Activated CD4-positive, alpha-beta memory T cell treated with anti-CD3 and anti-CD28 coated beads, Interleukin-2, amount 10 ng/mL, durations not matched to agents 7 days and 5 days (primary cell): ENCODE measurements around the gene ETS2. TPM values are rescaled to one million over a fixed set of nuclear protein-coding genes. Genes with fewer than 3 reads are reported as not detected.

Source experiments
- CTCF ChIA-PET: fragments of 350-600 bp; sonication (Branson Sonifier 250); formaldehyde crosslinking; loops from one replicate; lab custom pipeline; 2021; ENCODE audit warnings: antibody characterized with exemption, inconsistent platforms; lab: Charles Lee
- POLR2A ChIA-PET: fragments of 350-600 bp; sonication (Branson Sonifier 250); formaldehyde crosslinking; loops from one replicate; lab custom pipeline; 2021; ENCODE audit warnings: antibody characterized with exemption; lab: Charles Lee
- DNase-seq: peaks from one replicate; pipeline ENCODE4 v3.0.0-alpha.2; 2020
- H3K27ac Mint-ChIP-seq: one replicate; pipeline ENCODE4 v1.8.0; 2021; ENCODE audit warnings: mild to moderate bottlenecking, mixed read lengths
- H3K27me3 Mint-ChIP-seq: one replicate; pipeline ENCODE4 v1.8.0; 2021; ENCODE audit warnings: mixed read lengths
- H3K36me3 Mint-ChIP-seq: one replicate; pipeline ENCODE4 v1.8.0; 2021; ENCODE audit warnings: low read depth, mixed read lengths
- H3K4me1 Mint-ChIP-seq: one replicate; pipeline ENCODE4 v1.8.0; 2021; ENCODE audit warnings: mixed read lengths
- H3K4me3 Mint-ChIP-seq: one replicate; pipeline ENCODE4 v1.8.0; 2021; ENCODE audit warnings: mild to moderate bottlenecking, mixed read lengths
- H3K9me3 Mint-ChIP-seq: one replicate; pipeline ENCODE4 v1.8.0; 2021; ENCODE audit warnings: mixed read lengths
- total RNA-seq, 2 experiments: library from RNA; stranded (reverse); gene quantifications; one replicate each; pipeline ENCODE4 v1.2.3, GENCODE V29; 2021

The ETS2 gene
- total RNA-seq, 2 experiments from 2014 or later = 11.4 to 11.5 TPM

DNA sequence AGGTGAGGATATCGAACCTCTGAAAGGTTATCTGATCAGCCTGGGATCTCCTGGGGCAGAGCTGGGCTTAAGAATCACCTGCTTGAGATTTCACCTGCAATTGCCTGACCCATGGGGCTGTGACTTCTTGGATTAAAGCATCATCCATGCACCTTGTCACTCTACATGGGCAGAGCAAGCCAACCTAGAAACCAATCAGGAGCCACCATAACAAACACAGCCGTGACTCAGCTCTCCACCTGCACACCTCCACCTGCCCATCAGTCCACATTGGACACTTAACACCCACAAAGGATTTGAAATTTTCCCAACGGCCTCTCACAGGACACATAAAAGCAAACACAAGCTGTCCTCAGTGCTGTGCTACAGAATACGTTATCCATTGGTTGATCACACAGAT, 35.1 kb upstream of the ETS2 start:
- Mint-ChIP-seq H3K4me1 (peaks cover 39% of the 10 kb centered on the region), H3K27me3 (peaks cover 15% of the 10 kb centered on the region), H3K27ac (no peak overlapping the region), H3K4me3 (no peak overlapping the region), H3K9me3 (peaks cover 8% of the 10 kb centered on the region), H3K36me3 (peaks cover 9% of the 10 kb centered on the region)
- ChIA-PET POLR2A (interaction anchor here (2.3 to 3.0 kb wide), 2 partner anchors 34 to 37 kb away, joined by 5 to 13 read pairs; partner anchors contain the start of gene ETS2), CTCF (interaction anchor here (1.0 kb wide), 1 partner anchor 36 kb away, joined by 3 read pairs; no protein-coding TSS in a partner anchor)
- DNase-seq = no peak

DNA sequence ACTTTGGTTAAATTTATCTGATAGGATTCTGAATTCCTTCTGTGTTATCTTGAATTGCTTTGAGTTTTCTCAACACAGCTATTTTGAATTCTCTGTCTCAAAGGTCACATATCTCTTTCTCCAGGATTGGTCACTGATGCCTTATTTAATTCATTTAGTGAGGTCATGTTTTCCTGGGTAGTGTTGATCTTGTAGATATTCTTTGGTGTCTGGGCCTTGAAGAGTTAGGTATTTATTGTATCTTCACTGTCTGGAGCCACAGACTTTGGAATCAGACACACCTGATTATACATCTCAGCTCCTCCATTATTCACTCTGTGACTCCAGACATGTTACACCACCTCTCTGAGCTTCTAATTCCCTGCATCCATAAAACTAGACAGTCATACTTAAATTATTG, 34.2 kb upstream of the ETS2 start:
- Mint-ChIP-seq H3K4me3 (no peak overlapping the region), H3K4me1 (peaks cover 39% of the 10 kb centered on the region), H3K27ac (no peak overlapping the region), H3K9me3 (peaks cover 3% of the 10 kb centered on the region), H3K27me3 (peaks cover 16% of the 10 kb centered on the region), H3K36me3 (no peaks in the 10 kb centered on the region)
- DNase-seq = no peak
- ChIA-PET CTCF (no interaction called here), POLR2A (no interaction called here)

DNA sequence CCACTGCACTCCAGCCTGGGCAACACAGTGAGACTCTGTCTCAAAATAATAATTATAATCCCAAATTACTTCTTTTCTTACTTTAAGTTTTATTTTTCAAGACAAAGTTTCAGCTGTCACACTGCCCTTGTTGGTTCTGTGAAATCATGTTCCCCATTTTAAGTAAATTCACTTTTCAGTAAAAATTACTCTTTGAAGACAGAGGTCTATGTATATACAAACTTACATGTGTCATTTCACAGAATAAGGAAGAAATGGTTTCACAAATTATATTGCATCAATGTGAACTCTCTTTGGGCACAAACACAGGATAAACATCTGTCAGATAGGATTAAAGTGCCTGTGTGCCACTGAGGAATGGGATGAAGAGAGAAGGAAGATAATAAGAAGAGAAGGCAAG, 33.1 kb upstream of the ETS2 start:
- DNase-seq = no peak
- ChIA-PET CTCF (no interaction called here), POLR2A (interaction anchor here (1.0 kb wide), 1 partner anchor 10 kb away, joined by 4 read pairs; no protein-coding TSS in a partner anchor)
- Mint-ChIP-seq H3K27me3 (peaks cover 16% of the 10 kb centered on the region), H3K36me3 (no peaks in the 10 kb centered on the region), H3K27ac (no peak overlapping the region), H3K9me3 (peaks cover 3% of the 10 kb centered on the region), H3K4me3 (no peak overlapping the region), H3K4me1 (peaks cover 46% of the 10 kb centered on the region)

DNA sequence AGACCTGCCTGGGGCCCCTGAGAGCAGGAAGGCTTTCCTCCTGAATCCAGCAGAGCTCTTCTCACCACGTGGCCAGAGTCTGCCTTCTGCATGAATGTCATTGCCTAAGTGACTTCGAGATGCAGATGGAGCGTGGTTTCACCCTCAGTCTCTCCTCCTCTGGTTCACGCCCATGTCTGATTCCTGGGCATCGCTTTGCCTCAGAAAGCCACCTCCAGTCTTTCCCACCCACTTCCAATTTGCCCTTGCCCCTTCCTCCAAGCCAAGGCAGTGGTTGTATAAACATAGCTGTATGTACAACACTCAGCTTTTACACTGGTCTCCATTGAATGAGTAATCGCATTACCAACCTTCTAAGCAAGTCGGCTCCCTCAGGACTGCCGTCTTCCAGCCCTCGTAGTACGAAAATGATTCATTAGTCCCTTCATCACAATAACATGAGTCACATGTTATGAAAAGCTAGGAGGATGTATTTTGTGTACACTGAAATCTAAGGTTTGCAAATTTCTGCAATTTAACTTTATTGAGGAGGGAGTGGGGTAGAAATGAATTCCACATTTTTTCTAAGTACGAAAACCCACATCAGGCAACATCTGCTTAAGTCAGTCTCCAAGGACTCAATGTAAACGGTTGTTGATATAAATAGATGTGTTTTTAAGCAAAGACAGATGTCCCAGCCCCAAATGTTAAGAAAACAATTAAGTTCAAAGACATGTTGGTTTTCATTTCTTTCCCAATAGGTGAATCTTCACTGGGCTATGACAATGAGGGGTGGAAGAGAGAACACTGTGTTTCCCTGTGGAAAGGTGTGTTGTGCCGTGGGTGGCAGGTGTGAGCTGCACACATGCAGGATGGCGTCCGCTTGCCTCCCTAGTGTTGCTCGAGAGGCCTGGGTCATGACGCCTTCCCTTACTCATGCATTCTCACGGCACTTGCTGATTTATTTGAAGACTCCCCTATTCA, 32.3 kb upstream of the ETS2 start:
- POLR2A ChIA-PET = interaction anchor here (0.7 to 1.0 kb wide), 2 partner anchors 9 to 33 kb away, joined by 4 read pairs; partner anchors contain the start of gene ETS2
- no peak for DNase-seq

DNA sequence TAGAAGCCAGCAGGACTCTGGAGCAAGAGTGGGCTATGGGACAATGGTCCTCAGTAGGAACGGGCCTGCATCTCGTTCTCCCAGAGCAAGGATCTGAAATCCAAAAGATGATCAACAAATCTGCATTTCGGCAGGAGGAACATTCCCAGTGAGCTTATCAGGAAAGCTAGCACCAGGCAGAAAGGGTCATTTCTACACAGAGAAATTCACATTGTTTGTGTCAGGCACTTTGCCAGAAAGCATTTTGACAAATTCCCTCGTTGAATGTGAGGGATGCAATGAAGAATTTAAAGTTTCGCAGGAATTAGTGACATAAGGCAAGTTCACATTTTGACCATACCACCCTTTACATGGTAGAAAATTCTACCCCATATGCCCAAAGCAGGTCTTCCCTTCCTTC, 31.6 kb upstream of the ETS2 start:
- Mint-ChIP-seq H3K36me3 (peaks cover 8% of the 10 kb centered on the region), H3K4me3 (no peak overlapping the region), H3K4me1 (peaks cover 38% of the 10 kb centered on the region), H3K27ac (no peak overlapping the region), H3K9me3 (peaks cover 11% of the 10 kb centered on the region), H3K27me3 (peaks cover 16% of the 10 kb centered on the region)
- ChIA-PET CTCF (no interaction called here), POLR2A (no interaction called here)
- no peak for DNase-seq

More for the DNA sequence above, 32.3 kb upstream of the ETS2 start:
- H3K36me3 Mint-ChIP-seq = peaks cover 2% of the 10 kb centered on the region
- H3K27ac Mint-ChIP-seq = no peak overlapping the region
- H3K27me3 Mint-ChIP-seq = peaks cover 16% of the 10 kb centered on the region
- H3K4me1 Mint-ChIP-seq = peaks cover 44% of the 10 kb centered on the region
- H3K4me3 Mint-ChIP-seq = no peak overlapping the region
- H3K9me3 Mint-ChIP-seq = peaks cover 5% of the 10 kb centered on the region
- CTCF ChIA-PET = no interaction called here

DNA sequence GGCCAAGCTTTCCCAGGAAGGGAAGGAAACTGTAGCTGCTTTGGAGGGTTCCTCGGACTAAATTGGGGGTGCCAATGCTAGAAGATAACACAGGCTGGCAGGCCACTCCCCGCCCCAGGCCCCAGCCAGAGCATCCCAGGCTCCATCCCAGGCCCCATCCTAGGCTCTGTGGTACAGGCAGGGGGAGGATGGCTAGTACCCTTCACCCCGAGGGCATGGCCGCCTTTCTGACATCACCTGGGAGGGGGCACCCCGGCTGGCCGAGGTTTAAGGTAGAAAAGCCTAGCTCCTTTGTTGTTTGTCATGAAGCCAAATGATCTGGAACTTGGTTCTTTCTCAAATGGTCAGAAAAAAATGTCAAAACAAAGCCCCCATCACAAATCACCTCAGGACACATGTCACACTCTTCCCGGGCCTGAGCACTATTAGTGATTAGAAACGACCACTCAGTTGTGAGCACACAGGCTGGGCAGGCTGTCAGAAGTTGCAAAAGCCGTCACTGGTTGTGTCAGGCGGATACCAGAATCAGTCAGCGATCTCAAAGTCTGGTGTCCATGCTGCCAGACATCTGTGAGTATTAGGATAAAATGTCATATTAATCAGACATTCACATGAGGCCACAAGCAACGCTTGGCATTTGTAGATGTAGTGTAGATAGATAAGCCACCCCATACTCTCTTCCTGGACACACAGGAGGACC, 31.0 kb upstream of the ETS2 start:
- Mint-ChIP-seq H3K4me3 (no peak overlapping the region), H3K36me3 (peaks cover 8% of the 10 kb centered on the region), H3K27me3 (peaks cover 15% of the 10 kb centered on the region), H3K4me1 (peaks cover 33% of the 10 kb centered on the region), H3K27ac (no peak overlapping the region), H3K9me3 (peaks cover 11% of the 10 kb centered on the region)
- ChIA-PET CTCF (no interaction called here), POLR2A (no interaction called here)
- no peak for DNase-seq

DNA sequence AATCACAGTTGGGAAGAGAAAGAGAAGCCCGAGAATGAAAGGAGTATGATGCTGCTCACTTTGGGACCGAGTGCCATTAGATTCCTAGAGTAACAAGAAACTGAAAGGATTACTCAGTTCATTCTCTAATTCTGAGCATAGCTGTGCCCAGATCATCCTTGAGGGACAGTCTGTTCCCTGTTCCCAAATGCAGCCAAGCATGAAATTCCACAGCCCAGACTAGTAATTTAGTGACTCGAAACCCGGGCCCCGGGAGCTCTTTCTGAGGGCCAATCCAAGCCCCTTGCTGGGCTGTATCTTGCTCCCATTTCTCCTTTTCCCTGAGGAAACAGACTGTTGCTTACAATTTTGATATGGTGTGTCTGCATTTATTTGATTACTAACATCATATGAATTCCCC, 30.0 kb upstream of the ETS2 start:
- Mint-ChIP-seq H3K4me1 (peaks cover 38% of the 10 kb centered on the region), H3K27me3 (peaks cover 14% of the 10 kb centered on the region), H3K9me3 (peaks cover 11% of the 10 kb centered on the region), H3K36me3 (peaks cover 8% of the 10 kb centered on the region), H3K4me3 (no peak overlapping the region), H3K27ac (no peak overlapping the region)
- no peak for DNase-seq
- ChIA-PET CTCF (no interaction called here), POLR2A (no interaction called here)

DNA sequence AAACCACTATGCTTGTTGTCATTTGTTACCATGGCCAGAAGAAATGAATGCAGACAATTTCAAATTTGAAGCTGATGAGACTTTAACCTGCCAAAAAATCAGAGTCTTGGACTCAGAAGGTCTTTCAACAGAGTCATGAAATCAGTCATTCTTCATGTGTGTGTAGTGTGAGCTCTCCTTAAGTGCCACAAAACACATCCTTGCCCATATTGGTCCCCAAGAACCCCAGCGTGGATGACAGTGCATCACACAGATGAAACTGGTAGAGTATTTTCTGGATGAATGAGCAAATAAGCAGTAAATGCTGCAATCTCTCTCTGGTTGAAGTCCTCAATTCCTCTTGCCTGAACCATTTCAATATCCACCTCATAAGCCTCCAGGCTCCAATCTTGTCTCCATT, 28.7 kb upstream of the ETS2 start:
- peaks cover 42% of the 10 kb centered on the region for H3K4me1 Mint-ChIP-seq

DNA sequence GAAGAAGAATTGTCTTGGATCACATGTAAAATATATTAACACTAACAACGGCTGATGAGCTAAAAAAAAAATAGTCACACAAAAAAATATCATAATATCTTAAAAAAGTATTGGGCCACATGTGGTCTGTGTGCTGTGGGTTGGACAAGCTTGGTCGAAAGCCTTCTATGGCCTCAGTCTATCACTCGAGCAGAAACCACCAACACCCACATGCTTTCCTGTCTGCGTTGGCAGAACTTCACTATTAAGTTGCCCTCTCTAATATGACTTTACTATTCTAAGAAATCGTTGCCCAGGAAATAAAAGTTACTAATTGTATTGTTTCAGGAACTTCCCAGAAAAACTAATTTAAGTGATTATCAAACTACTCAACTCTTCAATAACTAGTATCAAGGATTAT, 28.2 kb upstream of the ETS2 start:
- Mint-ChIP-seq H3K4me1 (peaks cover 42% of the 10 kb centered on the region), H3K9me3 (peaks cover 21% of the 10 kb centered on the region), H3K27ac (no peak overlapping the region), H3K27me3 (peaks cover 12% of the 10 kb centered on the region), H3K36me3 (peaks cover 16% of the 10 kb centered on the region), H3K4me3 (no peak overlapping the region)
- DNase-seq = no peak
- POLR2A ChIA-PET = interaction anchor here (0.8 to 1.8 kb wide), 2 partner anchors 9 to 23 kb away, joined by 3 to 8 read pairs; no protein-coding TSS in a partner anchor
- CTCF ChIA-PET = interaction anchor here (0.8 kb wide), 1 partner anchor 10 kb away, joined by 3 read pairs; no protein-coding TSS in a partner anchor

More for the DNA sequence above, 28.7 kb upstream of the ETS2 start:
- no peak overlapping the region for H3K27ac Mint-ChIP-seq
- ChIA-PET POLR2A (interaction anchor here (1.8 kb wide), 1 partner anchor 8 kb away, joined by 8 read pairs; no protein-coding TSS in a partner anchor), CTCF (no interaction called here)
- H3K27me3 Mint-ChIP-seq = peaks cover 12% of the 10 kb centered on the region
- H3K36me3 Mint-ChIP-seq = peaks cover 14% of the 10 kb centered on the region
- no peak for DNase-seq
- H3K4me3 Mint-ChIP-seq = no peak overlapping the region
- H3K9me3 Mint-ChIP-seq = peaks cover 16% of the 10 kb centered on the region

DNA sequence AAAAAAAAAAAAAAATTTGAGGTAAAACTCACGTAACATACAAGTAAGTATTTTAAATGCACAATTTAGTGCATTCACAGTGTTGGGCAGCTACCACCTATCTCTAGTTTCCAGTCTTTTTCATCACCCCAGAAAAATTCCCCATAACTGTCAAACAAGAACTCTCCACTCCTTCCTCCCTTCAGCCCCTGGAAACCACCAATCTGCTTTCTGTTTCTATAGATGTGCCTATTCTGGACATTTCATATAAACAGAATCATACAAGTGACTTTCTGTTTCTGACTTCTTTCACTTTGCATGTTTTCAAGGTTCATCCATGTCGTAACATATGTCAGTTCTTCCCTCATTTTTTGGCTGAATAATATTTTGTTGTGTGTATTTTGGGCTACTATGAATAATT, 24.9 kb upstream of the ETS2 start:
- ChIA-PET CTCF (interaction anchor here (0.7 kb wide), 1 partner anchor 222 kb away, joined by 5 read pairs; no protein-coding TSS in a partner anchor), POLR2A (no interaction called here)
- peaks cover 24% of the 10 kb centered on the region for H3K9me3 Mint-ChIP-seq
- H3K27me3 Mint-ChIP-seq = peaks cover 4% of the 10 kb centered on the region
- peak overlapping the region; percentile 55 for H3K27ac Mint-ChIP-seq
- no peak for DNase-seq
- peaks cover 30% of the 10 kb centered on the region for H3K4me1 Mint-ChIP-seq
- H3K36me3 Mint-ChIP-seq = peaks cover 20% of the 10 kb centered on the region
- H3K4me3 Mint-ChIP-seq = no peak overlapping the region

DNA sequence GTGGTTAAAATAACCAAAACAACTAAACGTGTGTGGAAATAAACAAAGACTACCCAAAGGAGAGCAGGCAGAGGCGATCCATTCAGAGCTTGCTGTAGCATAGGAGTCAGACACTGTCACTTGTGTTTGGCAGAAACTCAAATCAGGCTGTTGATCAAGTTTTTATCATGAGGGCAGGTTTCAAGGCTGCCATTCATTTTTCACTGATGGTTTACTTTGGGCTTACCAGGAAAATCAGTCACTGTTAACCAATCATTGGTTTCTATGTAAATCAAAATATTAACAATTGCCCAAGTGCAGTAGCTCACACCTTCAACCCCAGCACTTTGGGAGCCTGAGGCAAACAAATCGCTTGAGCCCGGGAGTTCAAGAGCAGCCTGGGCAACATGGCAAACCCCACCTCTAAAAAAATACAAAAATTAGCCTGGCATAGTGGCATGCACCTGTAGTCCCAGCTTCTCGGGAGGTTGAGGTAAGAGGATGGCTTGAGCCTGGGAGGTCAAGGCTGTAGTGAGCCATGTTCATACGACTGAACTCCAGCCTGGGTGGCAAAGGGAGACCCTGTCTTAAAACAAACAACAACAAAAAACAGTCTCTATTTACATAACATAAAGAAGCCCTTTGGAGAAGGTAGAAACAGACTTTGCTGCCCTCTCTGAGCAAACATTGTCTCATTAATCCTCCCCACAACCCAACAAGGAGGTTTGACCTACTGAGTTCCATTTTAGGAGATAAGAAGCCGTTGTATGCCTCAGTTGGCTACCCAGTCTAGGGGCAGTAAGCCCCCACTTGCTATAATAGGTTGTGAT, 21.1 kb upstream of the ETS2 start:
- H3K4me1 Mint-ChIP-seq = peaks cover 14% of the 10 kb centered on the region
- H3K9me3 Mint-ChIP-seq = peaks cover 15% of the 10 kb centered on the region
- DNase-seq = no peak
- CTCF ChIA-PET = no interaction called here
- peaks cover 12% of the 10 kb centered on the region for H3K36me3 Mint-ChIP-seq
- H3K27ac Mint-ChIP-seq = no peak overlapping the region
- no peak overlapping the region for H3K4me3 Mint-ChIP-seq
- H3K27me3 Mint-ChIP-seq = peaks cover 4% of the 10 kb centered on the region
- POLR2A ChIA-PET = no interaction called here

DNA sequence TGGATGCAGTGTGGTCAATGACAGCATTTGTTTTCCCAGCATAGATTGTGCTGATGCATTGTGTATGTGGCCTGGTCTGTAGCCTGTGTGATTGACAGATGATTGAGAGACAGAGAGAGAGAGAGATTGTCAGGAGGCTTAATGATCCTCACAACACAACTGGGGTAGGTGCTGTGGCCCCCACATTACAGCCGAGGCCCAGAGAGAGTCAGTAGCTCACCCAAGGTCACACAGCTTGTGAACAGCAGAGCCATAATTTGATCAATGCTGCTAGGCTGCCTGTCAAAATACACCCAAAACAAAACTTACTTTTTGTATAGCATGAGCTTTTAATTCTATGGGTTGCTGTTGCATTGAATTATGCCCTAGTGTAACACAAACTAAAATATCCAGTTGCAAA, 20.2 kb upstream of the ETS2 start:
- Mint-ChIP-seq H3K4me1 (peaks cover 10% of the 10 kb centered on the region), H3K27me3 (peaks cover 4% of the 10 kb centered on the region), H3K27ac (no peak overlapping the region), H3K4me3 (no peak overlapping the region), H3K9me3 (peaks cover 15% of the 10 kb centered on the region), H3K36me3 (peaks cover 12% of the 10 kb centered on the region)
- POLR2A ChIA-PET = no interaction called here
- CTCF ChIA-PET = no interaction called here
- DNase-seq = no peak
